DMS114 treated with DMSO at 0.1 percent for 48 hours (cell line): Measurements from ENCODE around the gene BTBD9.
"Not testable (repeated sequence)": the region's sequence is repeated elsewhere in the genome, so short reads cannot be mapped to it uniquely, and the experiment has no call there.

Source experiments
- DNase-seq: peaks from one replicate; lab custom pipeline; 2025; ENCODE audit not compliant: unreplicated experiment; lab: John Stamatoyannopoulos, UW

BTBD9 gene

GRCh38 chr6:38649744-38650143, 10.0 kb upstream of the BTBD9 start:
- DNase-seq = no peak

DNA sequence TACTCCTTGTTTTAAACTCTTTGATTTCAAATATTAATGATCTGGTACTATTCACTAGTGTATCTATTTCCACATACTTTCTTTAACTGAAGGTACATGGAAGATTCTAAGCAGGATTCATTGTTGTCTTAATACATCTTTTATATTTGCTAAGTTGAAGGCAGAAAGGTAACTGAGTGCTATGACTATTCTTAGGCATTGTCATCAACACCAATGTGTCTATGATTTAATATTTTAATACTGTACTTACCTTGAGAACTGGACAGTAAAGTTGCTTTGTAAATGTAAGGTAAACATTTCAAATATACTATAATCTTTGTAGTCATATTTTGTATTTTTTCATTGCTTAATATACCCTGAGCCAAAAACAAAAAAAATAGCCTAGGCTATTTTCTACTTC, 8.9 kb upstream of the BTBD9 start:
- DNase-seq = no peak

DNA sequence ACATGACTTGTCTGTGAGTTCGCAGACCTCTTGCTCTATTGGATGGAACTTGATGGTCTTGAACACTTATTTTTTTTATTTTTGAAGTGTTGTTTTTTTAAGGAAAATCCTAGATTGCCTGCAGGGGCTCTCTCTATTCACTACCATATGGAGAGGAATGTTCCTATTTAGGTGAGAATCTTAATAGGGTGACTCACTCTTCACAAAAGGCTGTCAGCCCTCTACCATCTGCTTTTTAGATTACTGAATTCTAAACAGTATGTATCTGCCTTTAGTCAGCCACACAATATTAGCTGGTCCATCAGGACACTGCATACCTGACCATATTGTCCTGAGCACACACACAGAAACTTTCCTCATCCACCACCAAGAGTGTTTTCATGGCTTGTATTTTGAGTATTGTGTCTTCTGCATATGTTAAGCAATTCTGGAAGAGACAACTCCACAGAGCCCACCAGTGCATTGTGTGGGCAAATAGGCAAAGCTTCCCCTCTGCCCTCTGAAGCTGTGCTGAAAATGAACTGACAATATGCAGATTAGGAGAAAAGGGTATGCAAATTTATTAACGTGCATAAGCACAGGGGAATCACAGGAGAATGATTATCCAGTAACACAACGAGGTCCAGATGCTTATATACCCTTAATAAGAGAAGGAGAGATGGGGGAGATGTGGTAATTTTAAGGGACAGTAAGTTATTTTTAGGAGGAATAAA, 6.6 kb upstream of the BTBD9 start:
- DNase-seq = no peak

DNA sequence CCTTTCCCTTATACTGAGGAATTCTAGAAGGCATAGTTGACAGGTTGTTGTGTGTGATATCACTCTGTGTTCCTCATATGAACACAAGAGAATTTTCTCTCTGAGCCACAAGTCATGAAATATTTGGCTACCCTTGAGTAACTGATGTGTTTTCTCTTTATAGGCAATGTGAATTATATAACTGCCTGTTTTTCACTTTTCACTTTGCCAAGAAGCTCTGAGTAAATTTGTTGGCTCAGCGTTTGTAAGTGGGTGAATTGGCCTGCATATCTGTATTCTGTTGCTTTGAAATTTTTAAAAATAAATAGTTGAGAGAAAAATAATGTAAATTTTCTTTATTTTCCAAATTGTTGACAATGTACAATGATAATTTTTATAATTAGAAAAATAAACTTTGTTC, 5.2 kb upstream of the BTBD9 start:
- DNase-seq = no peak

DNA sequence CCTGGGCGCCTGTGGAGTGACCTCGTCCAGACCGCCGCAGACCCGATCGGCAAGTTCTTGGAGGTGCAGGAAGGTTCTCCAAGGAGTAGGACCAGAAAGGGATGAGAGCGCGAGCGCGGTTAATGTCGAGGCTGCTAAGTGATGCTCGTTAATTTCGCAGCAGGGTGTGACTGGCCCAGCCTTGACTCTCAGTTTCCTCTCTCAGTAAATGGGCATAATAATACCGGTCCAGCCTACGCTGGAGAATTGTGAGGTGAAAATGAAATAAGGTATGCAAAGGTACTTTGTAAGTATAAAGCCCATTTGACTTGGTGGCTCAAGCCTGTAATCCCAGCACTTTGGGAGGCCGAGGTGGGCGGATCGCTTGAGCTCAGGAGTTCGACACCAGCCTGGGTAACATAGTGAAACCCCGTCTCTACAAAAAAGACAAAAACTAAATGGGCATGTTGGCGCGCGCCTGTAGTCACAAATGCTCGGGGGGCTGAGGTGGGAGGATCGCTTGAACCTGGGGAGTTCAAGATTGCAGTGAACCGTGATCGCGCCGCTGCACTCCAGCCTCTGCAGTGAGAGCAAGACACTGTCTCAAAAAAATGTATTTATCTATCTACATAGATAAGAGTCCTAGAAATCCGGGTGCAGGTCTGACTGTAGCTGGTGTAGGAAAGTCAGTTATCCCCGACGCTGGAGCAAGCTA, 634 bp upstream of the BTBD9 start:
- no peak for DNase-seq

DNA sequence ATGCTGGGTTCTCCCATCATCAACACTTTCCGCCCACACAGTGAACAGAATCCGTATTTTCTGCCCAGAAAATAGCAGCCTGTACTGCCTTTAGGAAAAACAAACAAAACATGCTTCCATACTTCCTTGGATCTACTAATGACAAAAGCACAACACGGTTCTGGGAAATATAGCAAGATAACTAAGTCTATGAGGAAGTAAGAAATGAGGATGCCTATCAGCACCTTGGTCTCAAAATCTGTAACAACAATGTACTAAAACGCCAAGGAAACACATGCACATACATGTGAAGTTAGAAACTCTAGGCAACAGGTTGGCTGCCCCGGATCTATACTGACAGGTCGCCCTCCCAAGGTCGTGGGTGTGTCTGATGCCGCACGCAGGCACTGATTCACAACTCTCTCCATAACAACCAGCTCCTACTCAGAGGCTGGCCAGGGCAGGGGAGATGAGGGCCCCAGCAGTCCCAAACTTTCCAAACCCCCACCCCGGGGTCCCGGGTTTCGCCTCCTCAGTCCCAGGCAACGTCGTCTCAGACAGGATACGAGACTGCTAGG, 710 bp downstream of the BTBD9 start:
- DNase-seq = no peak

DNA sequence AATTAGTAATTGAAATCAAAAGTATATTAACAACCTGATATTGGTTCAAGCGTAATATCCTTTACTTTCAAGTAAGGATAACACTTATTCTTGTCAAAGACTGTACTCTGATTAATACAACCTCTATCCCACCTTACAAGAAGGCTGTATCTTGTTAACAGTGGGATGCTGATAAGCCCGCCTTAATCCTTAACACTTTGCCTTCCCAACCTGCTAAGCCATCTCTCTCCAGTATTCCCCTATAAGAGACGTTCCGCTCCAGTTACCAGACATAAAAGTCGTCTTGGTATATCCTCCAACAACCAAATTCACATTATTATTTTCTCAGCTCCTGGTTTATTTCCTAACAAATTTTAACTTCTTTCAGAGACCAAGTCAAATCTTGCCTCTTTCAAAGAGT, 2.0 kb downstream of the BTBD9 start:
- no peak for DNase-seq

DNA sequence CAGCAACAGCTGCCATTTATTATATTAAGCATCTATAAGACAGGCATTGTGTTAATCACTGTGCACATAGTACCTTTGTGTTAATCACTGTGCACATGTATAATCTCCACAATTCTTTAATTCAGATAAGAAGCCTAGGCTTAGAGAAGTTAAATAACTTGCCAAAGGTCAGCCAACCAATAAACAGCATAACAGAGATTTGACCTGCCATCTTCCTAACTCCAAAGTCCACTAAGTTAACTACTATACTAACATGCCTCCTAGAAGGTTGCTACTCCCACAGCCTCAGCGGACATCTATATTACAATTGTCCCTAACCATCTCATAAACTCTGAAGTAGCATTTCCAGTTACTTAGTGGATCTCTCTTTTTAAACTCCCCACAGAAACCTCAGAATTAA, 3.7 kb downstream of the BTBD9 start:
- DNase-seq = no peak

DNA sequence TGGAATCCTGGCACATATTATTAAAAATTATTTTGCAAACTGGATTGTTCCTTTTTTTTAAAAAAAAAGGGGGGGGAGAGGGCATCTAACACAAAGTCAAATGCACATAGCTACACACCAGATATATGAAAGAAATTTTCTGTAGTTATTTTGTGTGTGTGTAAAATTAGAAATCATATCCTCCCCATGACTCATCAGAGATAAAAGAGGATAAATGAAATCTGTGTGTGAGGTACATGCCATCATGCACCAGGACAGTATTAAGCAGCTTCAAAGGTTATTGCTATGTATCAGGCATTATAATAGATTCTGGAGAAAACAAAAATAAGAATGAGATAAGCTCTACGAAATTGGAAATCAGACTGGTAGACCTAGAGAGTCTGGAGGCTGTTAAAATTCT, 5.2 kb downstream of the BTBD9 start:
- no peak for DNase-seq

DNA sequence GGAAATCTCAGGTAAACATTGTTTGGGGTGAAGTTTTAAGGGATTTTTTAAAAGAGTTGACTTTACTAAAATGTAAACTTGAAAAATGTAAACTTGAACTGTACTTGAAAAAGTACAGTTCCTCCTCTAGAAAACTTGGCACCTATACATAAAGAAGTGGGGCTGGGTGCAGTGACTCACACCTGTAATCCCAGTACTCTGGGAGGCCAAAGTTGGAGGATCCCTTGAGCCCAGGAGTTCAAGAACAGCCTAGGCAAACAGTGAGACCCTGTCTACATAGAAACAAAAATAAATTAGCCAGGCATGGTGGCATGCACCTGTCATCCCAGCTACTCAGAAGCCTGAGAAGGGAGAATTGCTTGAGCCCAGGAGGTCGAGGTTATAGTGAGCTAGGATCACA, 7.2 kb downstream of the BTBD9 start:
- DNase-seq = no peak

- no peak for DNase-seq
Measured at GRCh38 chr6:38631186-38631783, 8.4 kb downstream of the BTBD9 start.

- no peak for DNase-seq
Measured at GRCh38 chr6:38625217-38625616, 14.5 kb downstream of the BTBD9 start.

- not testable (repeated sequence) for DNase-seq
Measured at GRCh38 chr6:38619342-38619741, 20.4 kb downstream of the BTBD9 start.

GRCh38 chr6:38618301-38618700, 21.4 kb downstream of the BTBD9 start:
- not testable (repeated sequence) for DNase-seq

DNA sequence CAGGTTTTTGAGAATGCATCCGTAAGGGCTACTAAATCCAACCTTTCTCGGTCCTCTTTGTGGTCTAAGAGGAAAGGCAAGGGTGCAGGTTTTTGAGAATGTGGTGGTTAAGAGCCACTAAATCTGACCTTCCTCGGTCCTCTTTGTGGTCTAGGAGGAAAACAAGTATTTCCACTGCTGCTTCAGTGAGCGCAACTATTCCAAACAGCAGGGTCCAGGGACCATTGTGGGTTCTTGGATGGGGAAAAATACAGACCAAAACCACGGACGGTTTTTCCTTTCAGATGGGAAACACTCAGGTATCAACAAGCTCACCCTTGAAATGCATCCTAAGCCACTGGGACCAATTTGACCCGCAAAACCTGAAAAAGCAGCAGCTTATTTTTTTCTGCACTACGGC, 21.9 kb downstream of the BTBD9 start:
- DNase-seq = no peak

- no peak for DNase-seq
Measured at GRCh38 chr6:38612143-38612965, 27.4 kb downstream of the BTBD9 start.

DNA sequence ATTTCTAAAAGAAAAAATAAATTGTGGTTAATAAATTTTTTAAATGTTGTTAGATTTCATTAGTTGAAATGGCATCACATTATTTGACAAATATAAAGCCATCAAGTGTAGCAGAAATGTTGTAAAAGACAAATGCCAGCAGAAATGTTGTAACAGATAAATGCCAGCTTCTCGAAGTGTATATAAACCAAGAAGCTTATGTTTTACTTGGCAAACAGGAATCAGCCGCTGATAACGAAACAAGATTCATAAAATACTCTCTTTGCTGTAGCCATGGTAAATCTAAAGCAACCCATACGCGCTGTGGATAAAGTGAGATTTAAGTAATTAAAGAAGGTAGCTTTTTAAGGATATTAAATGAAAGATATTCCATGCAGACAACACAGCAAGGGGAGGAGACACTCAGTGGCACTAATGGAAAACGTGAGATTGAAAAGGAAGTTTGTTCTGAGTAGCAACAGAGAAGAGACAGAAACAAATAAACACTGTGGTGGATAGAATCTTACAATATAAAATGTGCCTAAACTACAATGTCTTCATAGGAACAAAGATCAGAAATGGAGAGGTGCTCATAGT, 29.6 kb downstream of the BTBD9 start:
- DNase-seq = no peak

DNA sequence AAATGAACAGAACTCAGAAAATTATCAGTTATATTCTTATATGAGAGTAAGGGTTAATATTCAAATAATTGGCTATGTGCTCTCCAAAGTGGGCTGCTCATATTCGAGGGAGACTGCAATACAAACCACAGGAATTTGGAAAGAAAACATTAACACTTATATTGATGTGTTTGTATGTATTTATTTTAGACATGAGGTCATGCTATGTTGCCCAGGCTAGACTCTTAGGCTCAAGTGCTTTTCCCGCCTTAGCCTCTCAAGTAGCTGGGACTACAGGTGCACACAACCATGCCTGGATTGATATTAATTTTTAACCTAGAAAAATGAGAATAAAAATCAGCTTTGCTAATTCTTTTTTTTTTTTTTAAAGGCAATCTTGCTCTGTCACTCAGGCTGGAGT, 35.0 kb downstream of the BTBD9 start:
- no peak for DNase-seq

DNA sequence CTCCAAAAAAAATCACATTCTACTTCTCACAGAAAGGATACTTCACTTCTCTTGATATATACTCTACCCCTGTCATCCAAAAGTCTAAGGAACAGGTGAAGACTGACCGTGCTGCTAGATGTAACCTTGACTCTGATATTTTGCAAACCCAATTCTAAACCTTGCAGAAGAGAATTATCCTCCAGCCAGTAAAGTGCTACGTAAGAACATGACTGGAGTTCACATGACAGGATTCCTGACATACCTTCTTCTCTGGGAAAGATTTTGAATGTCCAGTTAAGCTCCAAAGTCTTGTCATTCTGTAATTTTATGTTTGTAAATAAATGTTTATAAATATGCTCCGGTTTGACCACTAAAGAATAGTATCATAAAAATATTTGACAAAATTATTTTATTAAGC, 35.8 kb downstream of the BTBD9 start:
- no peak for DNase-seq

DNA sequence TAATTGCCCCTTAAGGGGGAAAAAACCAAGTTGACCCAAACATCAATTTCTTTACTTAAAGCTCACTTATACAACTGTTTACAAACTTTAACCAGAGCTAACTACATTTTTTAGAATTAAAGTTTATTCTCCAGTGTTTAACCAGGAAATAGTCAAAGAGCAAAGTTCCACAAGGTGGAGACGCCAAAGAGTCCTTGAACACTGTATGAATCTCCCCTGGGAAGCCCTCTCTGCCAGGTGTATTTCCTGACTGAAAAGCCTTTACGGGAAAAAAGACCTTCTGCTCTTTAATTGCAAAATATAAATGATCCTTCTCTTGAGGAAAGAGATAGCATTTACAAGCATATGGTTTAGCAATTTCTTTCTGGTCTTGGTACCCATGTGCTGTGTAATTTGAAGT, 36.2 kb downstream of the BTBD9 start:
- DNase-seq = no peak

- no peak for DNase-seq
Measured at GRCh38 chr6:38599966-38600550, 39.7 kb downstream of the BTBD9 start.
